Esophagus muscularis mucosa (tissue), 3 donors: ENCODE measurements around the gene CATSPER4.

Experiments
- CTCF ChIP-seq, 3 experiments: fragments of 200-600 bp in 2 of 3; fragments of 450-650 bp in 1 of 3; sonication (generic) in 2 of 3; IDR thresholded peaks; one replicate each; pipeline ENCODE4 v1.5.1; 2017 to 2019; ENCODE audit warnings: antibody characterized with exemption in 3 of 3, mild to moderate bottlenecking in 2 of 3, moderate library complexity in 1 of 3
- POLR2A ChIP-seq: fragments of 450-650 bp; IDR thresholded peaks from one replicate; pipeline ENCODE4 v1.6.1; 2017; ENCODE audit warnings: antibody characterized with exemption, moderate library complexity, mild to moderate bottlenecking, low read depth

GRCh38 chr1:26203642-26204318, 13.4 kb downstream of the CATSPER4 start:
- TF ChIP-seq CTCF (IDR thresholded peaks at IDR 0.05) (no peak), POLR2A (no peak)
